Measurements from ENCODE around the gene OSBPL9. TPM values are rescaled to one million over a fixed set of nuclear protein-coding genes. Genes with fewer than 3 reads are reported as not detected.

Gene OSBPL9, protein sequence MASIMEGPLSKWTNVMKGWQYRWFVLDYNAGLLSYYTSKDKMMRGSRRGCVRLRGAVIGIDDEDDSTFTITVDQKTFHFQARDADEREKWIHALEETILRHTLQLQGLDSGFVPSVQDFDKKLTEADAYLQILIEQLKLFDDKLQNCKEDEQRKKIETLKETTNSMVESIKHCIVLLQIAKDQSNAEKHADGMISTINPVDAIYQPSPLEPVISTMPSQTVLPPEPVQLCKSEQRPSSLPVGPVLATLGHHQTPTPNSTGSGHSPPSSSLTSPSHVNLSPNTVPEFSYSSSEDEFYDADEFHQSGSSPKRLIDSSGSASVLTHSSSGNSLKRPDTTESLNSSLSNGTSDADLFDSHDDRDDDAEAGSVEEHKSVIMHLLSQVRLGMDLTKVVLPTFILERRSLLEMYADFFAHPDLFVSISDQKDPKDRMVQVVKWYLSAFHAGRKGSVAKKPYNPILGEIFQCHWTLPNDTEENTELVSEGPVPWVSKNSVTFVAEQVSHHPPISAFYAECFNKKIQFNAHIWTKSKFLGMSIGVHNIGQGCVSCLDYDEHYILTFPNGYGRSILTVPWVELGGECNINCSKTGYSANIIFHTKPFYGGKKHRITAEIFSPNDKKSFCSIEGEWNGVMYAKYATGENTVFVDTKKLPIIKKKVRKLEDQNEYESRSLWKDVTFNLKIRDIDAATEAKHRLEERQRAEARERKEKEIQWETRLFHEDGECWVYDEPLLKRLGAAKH
- total RNA-seq (2014; rRNA removed; shearing (Covaris generic); ENCODE audit: low replicate concordance), result 62.7 and 128 TPM in 2 replicates

GRCh38 chr1:51616903-51617708 lies at the start of gene OSBPL9:
Gene OSBPL9 (plus strand): TSS chr1:51617092. CDS start chr1:51617111, 19 bp downstream.
- Histone ChIP-seq H3K79me2 (ENCODE audit: low read length) (no peaks in the 10 kb centered on the region; the same call in 1 of the 2 replicates), H3K4me1 (ENCODE audit: low read length) (peaks cover 22% of the 10 kb centered on the region), H4K20me1 (ENCODE audit: insufficient read depth, low read depth, low read length) (peaks cover under 1% of the 10 kb centered on the region), H3K9me3 (ENCODE audit: low read length) (no peaks in the 10 kb centered on the region), H3K4me2 (ENCODE audit: low read depth, low read length, poor library complexity, severe bottlenecking) (peak within 1 kb of the TSS; percentile 88), H2AFZ (ENCODE audit: low read length) (peak within 1 kb of the TSS; percentile 98), H3K36me3 (ENCODE audit: insufficient read depth, low read length) (no peaks in the 10 kb centered on the region), H3K27ac (ENCODE audit: low read length) (no peak within 1 kb of the TSS), H3K9me2 (replicated peaks; ENCODE audit: insufficient read depth, low read length) (no peaks in the 10 kb centered on the region), H3K27me3 (ENCODE audit: low read length) (no peaks in the 10 kb centered on the region), H3K9ac (ENCODE audit: low read length) (peak within 1 kb of the TSS; percentile 75), H3K4me3 (ENCODE audit: low read length) (peak within 1 kb of the TSS; percentile 94)
- peak; percentile 96 for DNase-seq

DNA sequence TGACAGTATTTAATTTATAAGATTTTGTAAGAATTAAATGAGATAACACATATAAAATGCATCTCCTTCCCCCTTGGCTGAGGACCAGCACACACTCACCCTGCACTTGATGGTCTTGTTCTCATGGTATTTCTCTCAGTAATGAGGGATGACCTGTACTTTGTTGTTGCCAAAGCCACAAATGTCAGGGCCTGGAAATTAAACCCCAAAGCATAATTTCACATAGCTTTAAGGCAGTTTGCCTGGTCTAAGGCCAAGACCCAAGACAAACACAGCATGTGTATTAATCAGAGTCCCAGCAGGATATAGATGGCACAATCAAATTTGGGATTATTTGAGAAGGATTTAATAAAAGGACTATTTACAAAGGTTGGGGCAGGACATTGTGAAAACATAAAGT lies 49.2 kb upstream of the OSBPL9 start:
- Histone ChIP-seq H3K36me3 (ENCODE audit: insufficient read depth, low read length) (no peaks in the 10 kb centered on the region), H3K9ac (ENCODE audit: low read length) (no peak overlapping the region), H3K4me3 (ENCODE audit: low read length) (no peak overlapping the region), H2AFZ (ENCODE audit: low read length) (no peak overlapping the region), H3K4me1 (ENCODE audit: low read length) (peaks cover 26% of the 10 kb centered on the region), H3K27me3 (ENCODE audit: low read length) (no peaks in the 10 kb centered on the region), H3K27ac (ENCODE audit: low read length) (no peak overlapping the region), H3K9me3 (ENCODE audit: low read length) (no peaks in the 10 kb centered on the region), H3K4me2 (ENCODE audit: low read depth, low read length, poor library complexity, severe bottlenecking) (no peak overlapping the region), H3K79me2 (ENCODE audit: low read length) (no peaks in the 10 kb centered on the region), H4K20me1 (ENCODE audit: insufficient read depth, low read depth, low read length) (no peaks in the 10 kb centered on the region), H3K9me2 (replicated peaks; ENCODE audit: insufficient read depth, low read length) (no peaks in the 10 kb centered on the region)
- no peak for DNase-seq

DNA sequence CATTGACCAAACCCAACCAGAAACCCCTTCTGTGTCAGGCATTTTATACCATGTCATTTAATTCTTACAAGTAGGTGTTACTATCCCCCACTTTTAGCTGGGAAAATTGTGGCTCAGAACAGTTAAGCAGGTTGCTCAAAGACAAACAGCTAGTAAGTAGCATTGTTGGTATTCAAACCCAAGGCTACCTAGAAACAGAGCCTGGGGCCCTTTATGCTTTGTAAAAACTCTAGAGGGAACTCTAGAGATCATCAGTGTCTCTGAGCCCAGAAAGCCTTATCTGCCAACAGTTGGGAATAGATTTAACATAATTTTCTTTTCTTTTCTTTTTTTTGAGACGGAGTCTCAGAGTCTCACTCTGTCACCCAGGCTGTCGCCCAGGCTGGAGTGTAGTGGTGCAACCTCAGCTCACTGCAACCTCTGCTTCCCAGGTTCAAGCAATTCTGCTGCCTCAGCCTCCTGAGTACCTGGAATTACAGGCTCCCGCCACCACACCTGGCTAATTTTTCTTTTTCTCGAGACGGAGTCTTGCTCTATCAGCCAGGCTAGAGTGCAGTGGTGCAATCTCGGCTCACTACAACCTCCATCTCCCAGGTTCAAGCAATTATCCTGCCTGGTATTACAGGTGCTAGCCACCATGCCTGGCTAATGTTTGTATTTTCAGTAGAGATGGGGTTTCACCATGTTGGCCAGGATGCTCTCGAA lies 48.5 kb upstream of the OSBPL9 start:
- Histone ChIP-seq H4K20me1 (ENCODE audit: insufficient read depth, low read depth, low read length) (no peaks in the 10 kb centered on the region), H3K27ac (ENCODE audit: low read length) (no peak overlapping the region), H3K36me3 (ENCODE audit: insufficient read depth, low read length) (no peaks in the 10 kb centered on the region), H3K27me3 (ENCODE audit: low read length) (no peaks in the 10 kb centered on the region), H3K9ac (ENCODE audit: low read length) (no peak overlapping the region), H3K4me1 (ENCODE audit: low read length) (peaks cover 26% of the 10 kb centered on the region), H3K9me2 (replicated peaks; ENCODE audit: insufficient read depth, low read length) (no peaks in the 10 kb centered on the region), H3K4me2 (ENCODE audit: low read depth, low read length, poor library complexity, severe bottlenecking) (no peak overlapping the region), H3K9me3 (ENCODE audit: low read length) (no peaks in the 10 kb centered on the region), H3K79me2 (ENCODE audit: low read length) (no peaks in the 10 kb centered on the region), H2AFZ (ENCODE audit: low read length) (no peak overlapping the region), H3K4me3 (ENCODE audit: low read length) (no peak overlapping the region)
- no peak for DNase-seq

GRCh38 chr1:51569284-51570062 lies 47.4 kb upstream of the OSBPL9 start:
- H3K4me3 ChIP-seq (ENCODE audit: low read length), result 0 out of 2 replicates have a peak overlapping the region, but pooled peaks have one; percentile 16
- no peaks in the 10 kb centered on the region for H3K9me3 ChIP-seq (ENCODE audit: low read length)
- DNase-seq, result peak; percentile 74
- peak overlapping the region; percentile 50 for H3K4me2 ChIP-seq (ENCODE audit: low read depth, low read length, poor library complexity, severe bottlenecking)
- no peaks in the 10 kb centered on the region for H3K36me3 ChIP-seq (ENCODE audit: insufficient read depth, low read length)
- peak overlapping the region; percentile 45 for H3K27ac ChIP-seq (ENCODE audit: low read length)
- no peaks in the 10 kb centered on the region for H3K9me2 ChIP-seq (replicated peaks; ENCODE audit: insufficient read depth, low read length)
- H3K27me3 ChIP-seq (ENCODE audit: low read length), result no peaks in the 10 kb centered on the region
- peak overlapping the region; percentile 6 for H3K9ac ChIP-seq (ENCODE audit: low read length)
- H3K79me2 ChIP-seq (ENCODE audit: low read length), result no peaks in the 10 kb centered on the region
- no peaks in the 10 kb centered on the region for H4K20me1 ChIP-seq (ENCODE audit: insufficient read depth, low read depth, low read length)
- peaks cover 26% of the 10 kb centered on the region for H3K4me1 ChIP-seq (ENCODE audit: low read length)
- H2AFZ ChIP-seq (ENCODE audit: low read length), result peak overlapping the region; percentile 19

- Histone ChIP-seq H3K4me1 (ENCODE audit: low read length) (peaks cover 26% of the 10 kb centered on the region), H3K9ac (ENCODE audit: low read length) (peak overlapping the region; percentile 6), H3K4me3 (ENCODE audit: low read length) (0 out of 2 replicates have a peak overlapping the region, but pooled peaks have one; percentile 16), H2AFZ (ENCODE audit: low read length) (peak overlapping the region; percentile 19), H3K79me2 (ENCODE audit: low read length) (no peaks in the 10 kb centered on the region), H3K9me2 (replicated peaks; ENCODE audit: insufficient read depth, low read length) (no peaks in the 10 kb centered on the region), H4K20me1 (ENCODE audit: insufficient read depth, low read depth, low read length) (no peaks in the 10 kb centered on the region), H3K36me3 (ENCODE audit: insufficient read depth, low read length) (no peaks in the 10 kb centered on the region), H3K9me3 (ENCODE audit: low read length) (no peaks in the 10 kb centered on the region), H3K27ac (ENCODE audit: low read length) (peak overlapping the region; percentile 45), H3K27me3 (ENCODE audit: low read length) (no peaks in the 10 kb centered on the region), H3K4me2 (ENCODE audit: low read depth, low read length, poor library complexity, severe bottlenecking) (peak overlapping the region; percentile 50)
- DNase-seq, result peak; percentile 78
These were observed 46.7 kb upstream of the OSBPL9 start for GRCh38 chr1:51570063-51570710.

GRCh38 chr1:51572365-51572764 lies 44.5 kb upstream of the OSBPL9 start:
- Histone ChIP-seq H3K9ac (ENCODE audit: low read length) (no peak overlapping the region), H3K9me3 (ENCODE audit: low read length) (no peaks in the 10 kb centered on the region), H3K27me3 (ENCODE audit: low read length) (no peaks in the 10 kb centered on the region), H3K36me3 (ENCODE audit: insufficient read depth, low read length) (no peaks in the 10 kb centered on the region), H3K9me2 (replicated peaks; ENCODE audit: insufficient read depth, low read length) (no peaks in the 10 kb centered on the region), H3K4me1 (ENCODE audit: low read length) (peaks cover 32% of the 10 kb centered on the region), H3K4me2 (ENCODE audit: low read depth, low read length, poor library complexity, severe bottlenecking) (no peak overlapping the region), H3K79me2 (ENCODE audit: low read length) (no peaks in the 10 kb centered on the region), H2AFZ (ENCODE audit: low read length) (no peak overlapping the region), H3K4me3 (ENCODE audit: low read length) (no peak overlapping the region), H4K20me1 (ENCODE audit: insufficient read depth, low read depth, low read length) (no peaks in the 10 kb centered on the region), H3K27ac (ENCODE audit: low read length) (no peak overlapping the region)
- DNase-seq, result no peak

DNA sequence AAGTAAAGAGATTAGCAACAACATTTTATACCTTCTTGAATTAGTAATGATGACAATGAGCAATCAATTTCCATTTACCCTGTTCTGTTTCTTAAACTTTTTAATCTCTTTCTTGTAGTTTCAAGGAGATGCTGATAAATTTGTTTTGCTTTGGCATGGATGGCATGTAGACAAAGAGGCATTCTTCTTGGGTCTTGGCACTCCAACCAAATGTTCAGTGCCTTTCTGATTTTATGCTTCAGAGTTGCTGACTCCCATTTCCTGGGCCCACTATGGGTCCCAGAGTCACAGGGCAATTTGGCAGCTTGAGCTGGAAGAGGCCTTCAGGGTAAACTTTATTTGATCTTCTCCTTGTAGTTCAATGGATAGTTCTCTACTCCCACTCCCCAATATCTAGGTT lies 42.1 kb upstream of the OSBPL9 start:
- peaks cover 36% of the 10 kb centered on the region for H3K4me1 ChIP-seq (ENCODE audit: low read length)

More for the DNA sequence above, 42.1 kb upstream of the OSBPL9 start:
- Histone ChIP-seq H3K4me3 (ENCODE audit: low read length) (no peak overlapping the region), H3K9me3 (ENCODE audit: low read length) (no peaks in the 10 kb centered on the region), H2AFZ (ENCODE audit: low read length) (no peak overlapping the region), H3K9me2 (replicated peaks; ENCODE audit: insufficient read depth, low read length) (no peaks in the 10 kb centered on the region), H3K27me3 (ENCODE audit: low read length) (no peaks in the 10 kb centered on the region), H3K27ac (ENCODE audit: low read length) (no peak overlapping the region), H3K9ac (ENCODE audit: low read length) (no peak overlapping the region), H3K36me3 (ENCODE audit: insufficient read depth, low read length) (no peaks in the 10 kb centered on the region), H3K4me2 (ENCODE audit: low read depth, low read length, poor library complexity, severe bottlenecking) (no peak overlapping the region), H3K79me2 (ENCODE audit: low read length) (no peaks in the 10 kb centered on the region), H4K20me1 (ENCODE audit: insufficient read depth, low read depth, low read length) (no peaks in the 10 kb centered on the region)
- no peak for DNase-seq
